ENCODE data around the gene ALK.
"Not testable (repeated sequence)": the region's sequence is repeated elsewhere in the genome, so short reads cannot be mapped to it uniquely, and the experiment has no call there.

ALK gene

GRCh38 chr2:29269765-29270109, 651.6 kb downstream of the ALK start:
- DNase-seq: no peak

- DNase-seq: no peak
Measured at GRCh38 chr2:29269095-29269764, 652.2 kb downstream of the ALK start.

- DNase-seq: no peak
Measured at GRCh38 chr2:29267720-29268119, 653.7 kb downstream of the ALK start.

- DNase-seq: no peak
Measured at GRCh38 chr2:29263886-29264285, 657.5 kb downstream of the ALK start.

GRCh38 chr2:29262681-29263260, 658.6 kb downstream of the ALK start:
- no peak for DNase-seq

GRCh38 chr2:29261003-29261402, 660.4 kb downstream of the ALK start:
- no peak for DNase-seq

GRCh38 chr2:29260142-29260772, 661.1 kb downstream of the ALK start:
- DNase-seq: no peak

GRCh38 chr2:29259221-29259620, 662.2 kb downstream of the ALK start:
- no peak for DNase-seq

- DNase-seq: no peak
Measured at GRCh38 chr2:29255004-29255403, 666.4 kb downstream of the ALK start.

GRCh38 chr2:29253495-29254275, 667.7 kb downstream of the ALK start:
- not testable (repeated sequence) for DNase-seq

- no peak for DNase-seq
Measured at GRCh38 chr2:29253026-29253425, 668.4 kb downstream of the ALK start.

- no peak for DNase-seq
Measured at GRCh38 chr2:29251406-29251805, 670.0 kb downstream of the ALK start.

- no peak for DNase-seq
Measured at GRCh38 chr2:29250977-29251376, 670.4 kb downstream of the ALK start.

GRCh38 chr2:29249666-29250253, 671.6 kb downstream of the ALK start:
- DNase-seq: no peak

GRCh38 chr2:29247336-29247914, 674.0 kb downstream of the ALK start:
- DNase-seq: no peak

- no peak for DNase-seq
Measured at GRCh38 chr2:29246383-29247300, 674.7 kb downstream of the ALK start.

- no peak for DNase-seq
Measured at GRCh38 chr2:29245742-29246382, 675.5 kb downstream of the ALK start.

- DNase-seq: not testable (repeated sequence)
Measured at GRCh38 chr2:29245035-29245741, 676.2 kb downstream of the ALK start.

GRCh38 chr2:29242621-29243375, 678.6 kb downstream of the ALK start:
- DNase-seq: no peak

All from right kidney (tissue), 1 donor.